ENCODE results near the gene SASH1.

SASH1 gene

DNA sequence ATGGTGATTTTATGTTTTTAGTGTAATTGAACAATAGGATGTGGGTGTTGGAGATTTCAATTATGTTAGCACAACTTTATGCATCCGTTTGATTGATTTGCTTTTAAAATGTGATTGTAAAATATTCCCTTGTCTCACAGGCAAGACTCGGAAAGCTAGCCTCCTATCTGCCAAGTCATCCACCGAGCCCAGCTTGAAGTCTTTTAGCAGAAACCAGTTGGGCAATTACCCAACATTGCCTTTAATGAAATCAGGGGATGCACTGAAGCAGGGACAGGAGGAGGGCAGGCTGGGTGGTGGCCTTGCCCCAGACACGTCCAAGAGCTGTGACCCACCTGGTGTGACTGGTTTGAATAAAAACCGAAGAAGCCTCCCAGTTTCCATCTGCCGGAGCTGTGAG, 200.9 kb downstream of the SASH1 start:
- TF ChIP-seq, protein P1, sequence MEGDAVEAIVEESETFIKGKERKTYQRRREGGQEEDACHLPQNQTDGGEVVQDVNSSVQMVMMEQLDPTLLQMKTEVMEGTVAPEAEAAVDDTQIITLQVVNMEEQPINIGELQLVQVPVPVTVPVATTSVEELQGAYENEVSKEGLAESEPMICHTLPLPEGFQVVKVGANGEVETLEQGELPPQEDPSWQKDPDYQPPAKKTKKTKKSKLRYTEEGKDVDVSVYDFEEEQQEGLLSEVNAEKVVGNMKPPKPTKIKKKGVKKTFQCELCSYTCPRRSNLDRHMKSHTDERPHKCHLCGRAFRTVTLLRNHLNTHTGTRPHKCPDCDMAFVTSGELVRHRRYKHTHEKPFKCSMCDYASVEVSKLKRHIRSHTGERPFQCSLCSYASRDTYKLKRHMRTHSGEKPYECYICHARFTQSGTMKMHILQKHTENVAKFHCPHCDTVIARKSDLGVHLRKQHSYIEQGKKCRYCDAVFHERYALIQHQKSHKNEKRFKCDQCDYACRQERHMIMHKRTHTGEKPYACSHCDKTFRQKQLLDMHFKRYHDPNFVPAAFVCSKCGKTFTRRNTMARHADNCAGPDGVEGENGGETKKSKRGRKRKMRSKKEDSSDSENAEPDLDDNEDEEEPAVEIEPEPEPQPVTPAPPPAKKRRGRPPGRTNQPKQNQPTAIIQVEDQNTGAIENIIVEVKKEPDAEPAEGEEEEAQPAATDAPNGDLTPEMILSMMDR (conservative IDR thresholded peaks at IDR 0.05), result no peak
- H3K27ac ChIP-seq, result no peak overlapping the region

DNA sequence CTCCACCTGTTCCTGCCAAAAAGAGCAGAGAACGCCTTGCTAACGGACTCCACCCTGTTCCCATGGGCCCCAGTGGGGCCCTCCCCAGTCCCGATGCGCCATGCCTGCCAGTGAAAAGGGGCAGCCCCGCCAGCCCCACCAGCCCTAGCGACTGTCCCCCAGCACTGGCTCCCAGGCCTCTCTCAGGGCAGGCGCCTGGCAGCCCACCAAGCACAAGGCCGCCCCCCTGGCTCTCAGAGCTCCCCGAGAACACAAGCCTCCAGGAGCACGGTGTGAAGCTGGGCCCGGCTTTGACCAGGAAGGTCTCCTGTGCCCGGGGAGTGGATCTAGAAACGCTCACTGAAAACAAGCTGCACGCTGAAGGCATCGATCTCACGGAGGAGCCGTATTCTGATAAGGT, 201.8 kb downstream of the SASH1 start:
- TF ChIP-seq, protein P1 (conservative IDR thresholded peaks at IDR 0.05), result no peak
- H3K27ac ChIP-seq, result no peak overlapping the region

DNA sequence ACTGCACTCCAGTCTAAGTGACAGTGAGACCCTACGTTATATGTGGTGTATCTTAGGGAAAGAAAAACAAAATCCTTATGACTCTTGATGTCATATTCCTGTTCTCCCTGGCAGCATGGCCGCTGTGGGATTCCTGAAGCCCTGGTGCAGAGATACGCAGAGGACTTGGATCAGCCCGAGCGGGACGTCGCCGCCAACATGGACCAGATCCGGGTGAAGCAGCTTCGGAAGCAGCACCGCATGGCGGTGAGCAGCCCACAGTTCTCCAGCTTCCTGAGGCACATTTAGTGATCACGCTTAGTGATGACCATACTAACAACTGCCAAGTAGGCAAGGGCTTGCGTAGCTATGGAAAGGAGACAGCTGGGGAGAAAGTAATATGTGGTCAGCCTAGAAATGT, 203.3 kb downstream of the SASH1 start:
- TF ChIP-seq, protein P1 (conservative IDR thresholded peaks at IDR 0.05), result no peak
- H3K27ac ChIP-seq, result no peak overlapping the region

DNA sequence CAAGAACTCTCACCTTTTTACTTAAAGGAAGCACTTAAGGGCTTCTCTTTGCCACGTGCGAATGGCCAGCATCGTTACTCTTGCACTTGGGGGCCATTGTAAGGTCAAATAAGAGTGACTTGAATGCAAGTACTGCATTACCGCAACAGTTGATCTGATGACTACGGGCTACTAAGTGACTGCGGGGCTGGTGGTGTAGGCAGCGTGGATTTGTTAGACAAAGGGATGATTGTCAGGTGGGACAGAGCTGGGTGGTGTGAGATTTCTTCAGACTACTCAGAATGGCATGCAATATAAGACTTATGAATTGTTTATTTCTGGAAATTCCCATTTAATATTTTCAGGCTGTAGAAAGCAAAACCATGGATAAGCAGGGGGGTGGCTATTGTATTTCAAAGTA, 204.5 kb downstream of the SASH1 start:
- no peak overlapping the region for H3K27ac ChIP-seq

DNA sequence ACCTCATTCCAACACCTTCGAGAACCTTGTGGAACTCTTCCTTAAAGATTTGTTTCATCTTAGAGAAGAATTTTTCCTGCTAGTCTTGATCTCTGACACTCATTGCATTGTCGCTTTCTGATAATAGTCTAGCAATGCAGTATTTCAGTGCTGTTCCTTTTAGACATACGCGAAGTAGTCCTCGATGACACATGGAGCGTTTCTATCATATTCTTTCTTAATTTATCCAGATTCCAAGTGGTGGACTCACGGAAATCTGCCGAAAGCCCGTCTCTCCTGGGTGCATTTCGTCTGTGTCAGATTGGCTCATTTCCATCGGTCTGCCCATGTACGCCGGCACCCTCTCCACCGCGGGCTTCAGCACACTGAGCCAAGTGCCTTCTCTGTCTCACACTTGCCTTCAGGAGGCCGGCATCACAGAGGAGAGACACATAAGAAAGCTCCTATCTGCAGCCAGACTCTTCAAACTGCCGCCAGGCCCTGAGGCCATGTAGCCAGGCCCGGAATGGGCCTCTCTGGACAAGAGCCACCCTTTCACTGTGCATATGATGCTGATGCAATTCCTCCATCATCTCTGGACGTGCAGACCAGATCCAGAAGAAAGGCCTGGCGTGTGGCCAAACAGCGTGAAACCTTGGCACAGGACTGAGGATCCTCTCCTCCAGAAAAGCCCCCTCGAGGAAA, 205.6 kb downstream of the SASH1 start:
- no peak overlapping the region for H3K27ac ChIP-seq

More for the DNA sequence above, 204.5 kb downstream of the SASH1 start:
- TF ChIP-seq, protein P1 (conservative IDR thresholded peaks at IDR 0.05), result no peak

DNA sequence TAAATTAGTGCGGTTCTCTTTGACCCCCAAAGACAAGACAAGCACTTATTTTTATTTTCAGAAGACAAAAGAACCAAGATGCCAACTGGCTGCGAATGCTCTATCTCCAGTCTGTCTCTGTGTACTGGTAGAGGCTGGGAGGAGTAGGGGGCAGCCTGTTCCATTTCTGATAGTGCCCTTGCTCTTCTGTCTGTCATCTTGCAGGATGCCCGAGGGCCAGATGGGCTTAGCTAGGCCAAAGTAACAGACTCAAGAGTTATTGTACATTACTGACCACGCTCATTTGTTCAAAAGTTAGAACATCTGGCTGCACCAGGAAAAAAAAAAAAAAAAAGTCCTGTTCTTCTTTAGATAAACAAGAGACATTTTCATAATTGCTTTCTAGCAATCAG, 206.1 kb downstream of the SASH1 start:
- TF ChIP-seq, protein P1 (conservative IDR thresholded peaks at IDR 0.05), result no peak
- no peak overlapping the region for H3K27ac ChIP-seq

More for the DNA sequence above, 205.6 kb downstream of the SASH1 start:
- TF ChIP-seq, protein P1 (conservative IDR thresholded peaks at IDR 0.05), result no peak

DNA sequence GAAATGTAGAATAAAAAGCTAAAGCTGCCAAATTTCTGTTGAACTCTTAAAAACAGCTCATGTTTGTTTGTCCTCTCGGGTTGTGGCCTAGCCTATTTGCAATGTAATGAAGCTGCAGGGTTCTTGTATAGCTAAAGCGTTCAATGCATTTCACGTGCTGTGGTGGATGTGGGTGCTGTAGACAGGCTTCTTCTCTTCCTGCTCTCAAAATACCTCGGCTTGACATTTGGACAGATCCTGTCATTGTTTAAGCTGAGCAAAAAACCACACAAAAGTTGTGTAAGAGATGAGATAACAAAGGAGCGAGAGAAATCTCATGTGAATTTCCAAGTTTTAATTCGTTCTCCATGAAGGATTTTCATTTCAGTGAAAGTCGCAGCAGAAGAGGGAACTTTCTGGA, 207.9 kb downstream of the SASH1 start:
- TF ChIP-seq, protein P1 (conservative IDR thresholded peaks at IDR 0.05), result no peak

More for the DNA sequence above, 207.9 kb downstream of the SASH1 start:
- no peak overlapping the region for H3K27ac ChIP-seq

Measured in VCaP (cell line).